NCI-H774 (cell line): ENCODE measurements around the gene GABPB1.

Experiments
- DNase-seq: peaks from one replicate; lab custom pipeline; 2025; lab: John Stamatoyannopoulos, UW

Gene GABPB1

DNA sequence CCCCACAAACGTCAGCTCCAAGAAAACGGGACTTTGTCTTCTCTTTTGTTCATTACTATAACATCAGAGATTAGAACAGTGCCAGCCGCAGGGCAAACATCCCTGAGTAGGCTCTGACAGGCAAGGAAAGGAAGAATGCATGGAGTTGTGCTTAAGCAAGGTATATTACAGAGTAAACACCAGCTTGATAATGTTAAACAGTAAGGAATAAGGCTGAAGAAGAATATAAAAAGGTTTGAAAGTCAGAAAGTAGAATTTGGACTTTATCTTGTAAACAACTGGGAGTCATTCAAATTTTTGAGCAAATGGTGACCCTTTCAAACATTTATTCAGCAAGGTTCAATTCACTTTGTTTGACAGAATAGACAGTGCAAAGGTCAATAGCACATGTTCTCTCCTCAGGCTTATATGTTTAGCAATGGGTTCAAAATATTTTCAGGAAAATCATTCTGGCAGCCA is 11.0 kb downstream of the GABPB1 start:
- DNase-seq = no peak

DNA sequence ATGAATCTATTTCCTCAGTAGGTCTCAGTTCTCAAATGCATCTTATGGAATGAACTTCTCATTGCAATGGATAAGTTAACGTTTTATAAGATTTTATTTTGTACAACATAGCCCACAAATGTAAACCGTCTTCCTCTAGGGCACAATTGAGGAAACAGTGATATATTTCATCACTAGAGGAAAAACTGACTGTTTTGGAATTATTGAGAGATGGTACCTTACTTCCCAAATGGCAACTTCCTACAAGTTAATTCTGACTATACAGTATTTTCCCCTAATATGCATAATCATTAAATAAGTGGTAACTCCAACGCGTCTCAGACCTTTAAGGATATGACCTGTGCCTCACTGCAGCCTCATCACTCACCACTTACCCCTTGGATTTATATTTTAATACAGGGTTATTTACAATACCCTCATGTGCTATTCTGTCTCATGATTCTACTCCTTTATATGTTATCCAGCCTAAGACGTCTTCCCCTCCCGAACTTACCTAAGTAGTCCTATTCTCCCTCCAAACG is 13.3 kb downstream of the GABPB1 start:
- DNase-seq = no peak

DNA sequence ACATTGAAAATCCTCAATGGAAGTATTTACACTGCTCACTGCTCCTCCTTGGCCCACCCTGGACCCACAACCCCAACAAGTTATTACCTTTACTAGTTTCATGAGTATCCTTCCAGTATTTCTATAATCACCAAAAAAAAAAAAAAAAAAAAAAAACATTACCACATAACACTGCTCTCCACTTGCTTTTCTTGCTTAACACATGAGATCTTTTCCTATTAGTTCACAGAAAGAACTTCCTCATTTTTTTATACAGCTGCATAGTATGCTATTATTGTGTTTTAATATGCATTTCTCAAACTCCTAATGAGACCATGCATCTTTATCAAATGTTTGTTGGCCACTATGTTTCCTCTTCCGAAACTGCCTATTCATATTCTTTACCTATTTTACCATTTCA is 14.6 kb downstream of the GABPB1 start:
- no peak for DNase-seq

DNA sequence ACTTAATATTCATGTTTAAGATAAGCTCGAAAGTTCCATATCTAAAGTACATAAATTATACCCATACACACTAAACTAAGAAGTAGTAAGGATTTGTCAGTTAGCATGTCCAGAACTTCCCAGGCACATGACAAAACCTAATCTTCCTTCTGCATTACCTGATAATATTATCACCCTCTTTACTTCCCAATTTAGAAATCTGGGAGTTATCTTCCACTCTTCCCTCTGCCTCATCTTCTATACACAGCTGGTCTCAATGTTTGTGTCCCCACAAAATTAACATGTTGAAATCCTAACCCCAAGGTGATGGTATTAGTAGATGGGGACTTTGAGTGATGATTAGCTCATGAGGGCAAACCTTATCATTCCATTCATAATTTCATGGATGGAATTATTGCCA is 15.3 kb downstream of the GABPB1 start:
- no peak for DNase-seq

DNA sequence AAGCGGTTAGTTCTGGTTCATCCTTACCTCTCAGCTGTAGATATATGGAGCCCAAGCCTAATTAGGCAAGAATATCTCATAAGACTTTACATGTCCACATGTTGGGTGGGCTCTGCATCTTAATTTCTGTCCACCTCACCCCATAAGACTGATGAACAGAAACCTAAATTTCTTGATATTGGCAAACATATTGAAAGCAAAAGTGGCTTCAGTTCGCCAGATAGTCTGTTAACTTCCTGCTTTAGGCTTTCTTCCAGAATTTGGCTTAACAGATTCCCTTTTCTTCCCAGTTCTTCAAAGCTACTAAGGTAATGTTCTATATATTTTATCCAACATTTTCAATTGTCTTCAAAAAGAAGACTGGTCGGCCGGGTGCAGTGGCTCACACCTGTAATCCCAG is 19.7 kb downstream of the GABPB1 start:
- no peak for DNase-seq

DNA sequence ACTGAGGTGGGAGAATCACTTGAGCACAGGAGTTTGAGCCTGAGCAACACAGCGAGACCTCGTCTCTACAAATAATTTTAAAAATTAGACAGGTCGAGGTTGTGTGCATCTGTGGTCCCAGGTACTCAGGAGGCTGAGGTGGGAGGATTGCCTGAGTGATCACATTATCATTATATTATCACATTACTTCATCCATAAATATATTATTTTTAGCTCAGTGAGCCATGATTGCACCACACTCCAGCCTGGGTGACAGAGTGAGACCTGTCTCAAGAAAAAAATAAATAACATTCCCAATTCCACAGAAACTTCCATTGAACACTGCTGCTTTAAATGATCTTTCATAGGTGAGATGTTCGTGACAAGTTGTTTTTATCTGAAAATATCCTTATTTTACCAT is 21.8 kb downstream of the GABPB1 start:
- no peak for DNase-seq

DNA sequence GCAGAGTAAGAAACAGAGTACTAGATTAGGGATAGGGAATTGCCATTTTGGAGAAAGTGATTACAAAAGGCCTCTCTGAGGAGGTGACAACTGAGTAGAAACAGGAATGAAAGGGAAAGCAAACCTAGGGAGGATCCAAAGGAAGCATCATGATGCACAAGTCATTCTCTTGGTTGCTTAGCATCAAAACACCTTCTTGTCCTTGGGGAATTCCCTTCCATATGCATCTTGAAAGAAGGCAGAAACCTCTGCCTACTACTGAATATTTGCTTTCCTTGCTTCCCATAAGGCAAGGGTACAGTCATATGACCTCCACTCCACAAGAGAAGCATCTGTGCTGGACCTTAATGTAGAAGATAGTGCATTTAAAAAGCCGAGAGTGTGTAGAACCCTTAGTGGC is 24.1 kb downstream of the GABPB1 start:
- no peak for DNase-seq

DNA sequence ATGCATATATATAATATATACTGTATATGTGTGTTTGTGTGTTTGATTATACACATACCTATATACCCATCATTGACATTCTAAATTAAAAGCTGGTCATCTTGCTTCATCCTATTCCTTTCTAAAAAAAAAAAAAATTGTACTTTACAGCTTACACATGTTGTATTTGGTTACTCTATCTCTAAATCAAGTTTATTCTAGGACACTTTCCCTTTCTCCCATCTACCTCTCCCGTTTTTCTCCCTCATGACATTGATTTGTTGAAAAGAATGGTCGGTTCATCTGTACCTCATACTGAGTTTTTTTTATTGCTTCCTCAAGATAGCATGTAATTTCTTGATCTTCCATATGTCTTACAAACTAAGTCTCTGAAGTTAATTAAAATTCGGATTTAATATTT is 26.9 kb downstream of the GABPB1 start:
- no peak for DNase-seq

DNA sequence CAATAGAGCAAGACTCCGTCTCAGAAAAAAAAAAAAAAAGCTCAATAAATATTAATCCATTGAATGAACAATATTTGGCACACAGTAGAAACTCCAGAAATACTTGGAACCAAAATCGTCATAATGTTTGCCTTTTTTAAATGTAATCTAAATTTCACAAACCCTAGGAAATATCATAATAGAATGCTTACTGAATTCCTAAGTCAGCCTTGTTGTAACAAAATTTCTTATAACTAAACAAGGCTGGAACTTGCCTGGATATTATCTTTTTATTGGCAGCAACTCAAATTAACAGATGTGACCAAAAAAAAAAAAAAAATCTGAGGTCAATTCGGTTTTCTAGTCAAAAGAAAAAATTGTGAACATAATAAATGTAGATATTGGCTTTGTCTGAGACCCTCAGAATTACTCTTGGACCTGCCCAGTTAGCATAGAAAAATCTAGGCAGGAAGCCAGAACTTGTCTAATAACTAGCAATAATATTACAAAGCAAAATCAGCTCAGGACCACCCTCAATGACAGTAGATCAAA is 33.3 kb downstream of the GABPB1 start:
- DNase-seq = no peak

DNA sequence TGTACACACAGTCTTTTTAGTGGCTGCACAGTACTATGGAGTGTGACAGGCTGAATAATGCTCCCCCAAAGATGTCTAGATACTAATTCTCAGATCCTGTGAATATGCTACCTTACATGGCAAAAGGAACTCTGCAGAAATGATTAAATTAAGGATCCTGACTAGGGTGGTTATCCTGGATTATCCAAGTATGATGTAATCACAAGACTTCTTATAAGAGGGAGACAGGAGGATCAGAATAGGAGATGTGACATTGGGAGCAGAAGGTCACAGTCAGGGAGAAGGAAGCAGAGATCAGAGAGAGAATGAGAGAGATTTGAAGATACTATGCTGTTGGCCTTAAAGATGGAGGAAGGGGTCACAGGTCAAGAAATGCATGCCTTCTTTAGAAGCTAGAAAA is 34.5 kb downstream of the GABPB1 start:
- no peak for DNase-seq

DNA sequence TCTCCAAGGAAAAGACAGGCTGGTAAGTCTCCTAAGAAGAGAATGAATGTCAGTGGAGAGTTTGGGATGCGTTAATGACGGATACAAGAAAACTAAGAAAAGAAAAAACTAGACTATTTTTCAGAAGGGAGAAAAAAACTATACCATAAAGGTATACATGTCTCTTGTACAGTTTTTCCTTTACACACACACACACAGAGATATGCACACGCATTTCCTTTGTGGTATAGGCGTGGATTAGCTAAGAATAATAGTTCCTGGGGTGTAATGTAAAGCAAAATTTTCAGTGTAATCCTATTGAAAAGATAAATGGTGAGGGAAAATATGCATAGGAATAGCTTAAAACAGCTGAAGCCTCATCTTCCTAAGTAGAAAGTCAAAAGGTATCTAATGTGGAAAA is 36.3 kb downstream of the GABPB1 start:
- DNase-seq = no peak

DNA sequence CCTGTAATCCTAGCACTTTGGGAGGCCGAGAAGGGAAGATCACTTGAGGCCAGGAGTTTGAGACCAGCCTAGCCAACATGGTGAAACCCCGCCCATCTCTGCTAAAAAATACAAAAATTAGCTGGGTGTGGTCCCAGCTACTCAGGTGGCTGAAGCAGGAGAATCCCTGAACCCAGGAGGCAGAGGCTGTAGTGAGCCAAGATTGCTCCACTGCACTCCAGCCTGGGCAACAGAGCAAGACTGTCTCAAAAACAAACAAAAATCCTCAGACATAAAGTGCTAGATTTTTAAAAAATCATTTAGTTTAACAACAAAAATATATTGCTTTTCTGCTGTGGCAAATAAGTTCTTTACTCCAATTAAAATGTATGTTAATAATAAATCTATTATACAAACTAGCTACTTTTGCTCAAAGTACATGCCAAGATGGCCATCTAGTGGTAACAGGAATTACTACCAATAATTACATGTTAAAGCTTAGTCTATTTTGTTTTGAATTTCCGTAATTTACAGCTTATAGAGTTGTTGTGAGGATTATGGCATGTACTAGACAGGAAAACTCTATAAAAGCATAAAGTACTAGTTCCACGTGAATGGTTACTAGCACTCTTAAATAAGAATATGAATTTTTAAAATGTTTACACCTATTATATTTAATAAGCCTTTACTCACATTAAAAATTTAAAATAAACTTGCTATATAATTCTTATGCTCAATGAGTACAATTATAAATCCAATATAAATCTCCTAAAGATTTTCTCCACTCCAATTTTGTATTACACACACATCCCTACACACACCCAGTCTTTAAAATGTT is 39.0 kb downstream of the GABPB1 start:
- DNase-seq = no peak

DNA sequence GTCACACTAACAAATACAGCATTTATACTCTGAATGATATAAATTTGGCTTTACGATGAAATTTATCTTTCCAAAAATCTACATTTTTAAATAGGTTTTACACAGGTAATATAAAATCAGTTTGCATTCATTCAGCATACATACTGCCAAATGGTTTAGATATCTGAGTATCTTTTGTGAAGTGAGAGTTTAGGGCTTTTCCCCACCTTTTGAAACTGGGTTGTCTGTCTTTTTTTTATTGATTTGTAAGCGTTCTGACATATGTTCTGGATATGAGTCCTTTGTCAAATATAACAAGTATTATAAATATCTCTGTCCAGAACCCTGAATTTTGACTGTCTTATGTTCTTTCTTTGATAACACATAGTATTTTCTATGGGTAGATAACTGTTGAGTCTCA is 42.4 kb downstream of the GABPB1 start:
- no peak for DNase-seq

DNA sequence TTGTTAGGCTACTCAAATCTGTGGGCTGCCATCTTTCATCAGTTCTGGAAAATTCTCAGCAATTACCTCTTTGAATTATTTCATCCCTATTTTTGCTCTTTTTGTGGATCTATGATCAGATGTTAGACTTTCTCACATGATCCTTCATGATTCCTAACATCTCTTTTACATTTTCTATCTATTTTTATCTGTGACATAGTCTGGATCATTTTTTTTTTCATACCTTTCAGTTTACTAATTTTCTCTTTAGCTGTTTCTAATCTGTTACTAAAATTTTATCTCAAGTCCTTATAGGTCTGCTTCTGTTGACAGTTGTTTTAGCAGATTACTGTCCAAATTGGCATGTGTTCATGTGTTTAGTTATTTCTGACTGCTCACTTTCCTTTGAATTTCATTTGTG is 47.2 kb downstream of the GABPB1 start:
- no peak for DNase-seq

DNA sequence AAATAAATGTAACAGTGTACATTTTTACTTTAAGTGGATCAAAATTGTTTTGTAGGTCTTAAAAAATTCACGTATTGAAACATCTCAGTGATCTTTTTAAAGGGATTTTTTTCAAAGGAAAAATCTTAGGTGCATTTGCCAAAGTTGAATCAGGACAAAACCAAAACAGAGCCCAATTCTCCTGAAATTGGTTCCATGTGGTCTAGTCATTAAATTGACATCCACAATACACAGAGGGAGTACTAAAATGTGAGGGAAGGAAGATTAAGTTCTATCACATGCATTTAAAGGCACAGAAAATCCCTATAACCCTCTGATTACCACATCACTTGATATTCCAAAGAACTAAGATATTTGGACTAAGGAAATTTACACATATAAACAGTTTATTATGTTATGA is 50.2 kb downstream of the GABPB1 start:
- DNase-seq = no peak

DNA sequence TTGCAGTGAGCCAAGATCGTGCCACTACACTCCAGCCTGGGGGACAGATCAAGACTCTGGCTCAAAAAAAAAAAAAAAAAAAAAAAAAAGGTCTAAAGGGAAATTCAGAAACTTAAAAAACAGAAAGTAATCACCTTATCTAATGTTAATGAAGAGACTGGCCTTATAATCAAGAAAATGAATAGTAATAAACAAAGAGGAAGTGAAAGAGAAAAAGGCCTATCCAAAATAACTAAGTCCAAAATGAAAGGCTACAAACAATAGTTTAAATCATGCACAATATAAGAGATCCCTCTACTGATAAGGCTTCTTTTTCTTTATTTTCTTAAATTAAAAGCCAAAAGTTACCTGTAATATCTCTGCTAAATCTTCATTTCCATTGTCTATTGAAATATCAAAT is 52.4 kb downstream of the GABPB1 start:
- no peak for DNase-seq

DNA sequence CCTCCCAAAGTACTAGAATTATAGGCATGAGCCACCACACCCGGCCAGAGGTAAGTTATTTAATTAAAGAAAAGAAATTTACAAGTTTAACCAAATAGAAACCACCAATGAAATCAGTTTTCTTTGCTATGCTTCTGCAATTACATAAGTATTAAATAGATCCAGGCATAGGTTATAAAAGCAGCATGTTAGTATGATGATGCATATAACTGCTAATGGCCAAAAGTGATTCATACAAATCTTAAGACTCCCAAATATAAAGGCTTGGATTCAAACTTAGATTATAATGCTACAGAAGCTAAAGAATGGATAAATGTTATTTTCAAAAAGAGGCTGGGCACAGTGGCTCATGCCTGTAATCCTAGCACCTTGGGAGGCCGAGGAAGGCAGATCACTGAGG is 56.7 kb downstream of the GABPB1 start:
- DNase-seq = no peak

DNA sequence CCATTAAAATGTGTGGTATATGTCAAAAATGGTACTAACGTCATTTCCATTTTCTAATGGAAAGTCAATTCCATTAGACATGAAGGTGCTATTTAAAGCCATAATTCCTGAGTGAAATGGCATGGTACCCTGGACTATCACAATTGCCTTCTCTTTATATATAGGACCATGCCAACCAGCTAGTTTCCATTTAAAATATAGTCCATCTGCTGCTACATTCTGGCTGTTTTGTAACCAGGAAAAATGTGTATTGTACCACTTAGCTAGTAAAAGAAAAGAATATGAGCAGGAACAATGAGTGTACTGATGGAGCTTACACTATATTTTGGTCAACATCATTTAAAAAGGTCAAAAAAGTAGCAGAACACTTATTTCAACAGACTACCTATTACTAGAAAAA is 59.0 kb downstream of the GABPB1 start:
- no peak for DNase-seq

DNA sequence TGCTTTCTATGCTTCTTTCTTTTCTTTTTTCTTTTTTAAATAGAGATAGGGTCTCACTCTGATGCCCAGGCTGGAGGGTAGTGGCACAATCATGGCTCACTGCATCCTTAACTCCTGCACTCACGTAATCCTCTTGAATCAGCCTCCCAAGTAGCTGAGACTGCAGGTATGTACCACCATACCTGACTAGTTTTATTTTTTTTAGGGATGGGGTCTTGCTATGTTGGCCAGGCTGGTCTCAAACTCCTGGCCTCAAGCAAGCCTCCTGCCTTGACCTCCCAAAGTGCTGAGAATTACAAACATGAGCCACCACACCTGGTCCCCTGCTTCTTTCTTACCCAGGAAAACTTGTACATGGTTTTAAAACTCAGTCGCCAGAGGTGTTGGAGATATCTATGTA is 65.2 kb downstream of the GABPB1 start:
- DNase-seq = no peak

DNA sequence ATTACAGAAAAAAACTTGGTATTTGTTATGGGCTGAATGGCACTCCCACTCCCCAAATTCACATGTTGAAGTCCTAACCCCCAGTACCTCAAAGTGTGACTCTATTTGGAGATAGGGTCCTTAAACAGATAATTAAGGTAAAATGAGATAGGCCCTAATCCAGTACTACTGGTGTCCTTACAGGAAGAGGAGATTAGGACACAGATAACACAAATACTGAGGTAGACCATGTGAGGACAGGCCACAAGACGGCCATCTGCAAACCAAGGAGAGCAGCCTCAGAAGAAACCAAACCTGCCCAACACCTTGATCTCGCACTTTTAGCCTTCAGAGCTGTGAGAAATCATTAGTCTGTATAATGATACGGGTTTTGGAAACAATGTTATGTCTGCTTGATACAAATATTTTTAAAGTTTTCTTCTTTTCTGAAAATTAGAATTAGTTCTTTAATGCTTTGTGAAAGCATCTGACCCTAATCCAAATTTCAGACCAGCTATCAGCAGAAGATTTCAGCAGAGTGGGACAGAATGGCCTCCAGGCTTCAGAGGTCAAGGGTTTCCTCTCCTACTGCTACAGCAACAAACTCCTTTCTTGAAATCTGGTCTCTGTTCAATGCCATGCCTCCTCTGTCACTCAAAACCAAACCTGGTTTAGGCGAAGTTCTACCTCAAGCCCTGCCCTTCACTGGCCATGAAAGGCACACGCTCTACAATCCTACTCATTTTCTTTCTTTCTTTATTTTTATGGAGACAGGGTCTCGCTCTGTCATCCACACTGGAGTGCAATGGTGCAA is 67.5 kb downstream of the GABPB1 start:
- DNase-seq = no peak

DNA sequence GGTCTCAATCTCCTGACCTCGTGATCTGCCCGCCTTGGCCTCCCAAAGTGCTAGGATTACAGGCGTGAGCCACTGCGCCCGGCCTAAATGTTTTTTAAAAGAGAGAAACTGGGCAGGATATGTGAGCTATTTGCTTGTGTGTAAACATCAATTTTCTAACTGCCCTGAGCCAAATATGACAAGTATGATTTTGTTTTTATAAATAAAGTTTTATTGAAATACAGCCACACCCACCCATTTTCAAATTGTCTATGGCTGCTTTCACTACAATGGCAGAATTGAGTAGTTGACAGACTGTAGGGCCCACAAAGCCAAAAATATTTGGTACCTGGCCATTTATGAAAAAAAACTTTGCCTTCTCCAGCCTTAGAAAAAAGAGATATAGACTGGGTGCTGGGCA is 73.6 kb downstream of the GABPB1 start:
- no peak for DNase-seq

DNA sequence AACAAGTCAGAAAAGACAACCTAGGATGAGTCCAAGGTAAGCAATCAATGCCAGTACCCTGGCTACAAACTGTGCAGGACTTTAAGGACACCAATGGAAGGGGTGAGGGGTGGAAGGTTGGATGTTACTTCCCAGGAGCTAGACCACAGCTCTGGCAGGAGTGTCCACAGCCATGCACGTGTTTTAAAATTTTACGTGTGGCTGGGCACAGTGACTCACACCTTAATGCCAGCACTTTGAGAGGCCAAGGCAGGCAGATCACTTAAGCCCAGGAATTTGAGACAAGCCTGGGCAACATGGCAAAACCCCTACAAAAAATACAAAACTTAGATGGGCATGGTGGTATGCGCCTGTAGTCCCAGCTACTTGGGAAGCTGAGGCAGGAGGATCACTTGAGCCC is 74.7 kb downstream of the GABPB1 start:
- no peak for DNase-seq

DNA sequence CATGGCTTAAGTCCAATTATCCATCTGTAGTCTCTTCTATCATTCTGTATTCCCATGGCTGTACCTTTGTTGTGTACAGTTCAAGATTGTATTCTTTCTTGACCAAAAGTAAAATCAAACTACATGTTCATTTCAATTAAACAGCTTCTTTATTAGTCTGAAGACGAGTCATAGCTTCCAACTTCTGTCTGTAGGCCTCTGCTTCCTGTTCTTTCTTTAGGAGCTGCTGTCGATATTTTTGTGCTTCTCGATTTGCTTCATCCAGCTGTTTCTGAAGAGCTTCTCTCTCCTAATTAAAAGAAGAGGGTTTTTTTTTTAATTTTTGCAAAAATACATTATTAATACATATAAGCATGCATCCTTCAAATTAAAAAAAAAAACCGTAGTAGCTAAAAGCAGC is 76.5 kb downstream of the GABPB1 start:
- DNase-seq = no peak
